GM12872 (cell line): Measurements from ENCODE around the gene POLD3.

Experiments used
- CTCF ChIP-seq: IDR thresholded peaks from 3 replicates; pipeline ENCODE4 v1.5.1; 2011; ENCODE audit warnings: low read depth, mild to moderate bottlenecking, low read length, moderate library complexity; ENCODE audit not compliant: insufficient read depth

The POLD3 gene

GRCh38 chr11:74641289-74641688, 48.9 kb downstream of the POLD3 start:
- TF ChIP-seq CTCF: no peak

DNA sequence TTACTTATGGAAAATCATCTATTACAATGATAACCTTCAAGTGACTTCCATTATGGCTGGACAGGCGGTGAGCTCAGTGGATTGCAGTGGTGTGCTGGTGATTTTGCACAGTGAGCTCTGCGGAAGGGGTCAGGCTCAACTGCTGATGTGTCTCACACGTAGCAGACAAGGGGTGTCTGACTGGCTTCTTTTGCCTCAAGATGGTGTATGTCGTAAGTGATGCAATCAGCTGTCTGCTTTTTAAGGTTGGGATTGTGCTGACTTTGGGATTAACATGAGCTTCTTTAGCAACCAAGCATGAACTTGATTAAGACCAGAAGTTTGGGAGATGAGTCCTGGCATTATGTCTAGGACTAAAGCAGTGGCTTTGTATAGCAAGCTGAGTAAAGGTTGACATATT, 49.5 kb downstream of the POLD3 start:
- no peak for TF ChIP-seq CTCF

- no peak for TF ChIP-seq CTCF
Observed at GRCh38 chr11:74642912-74643311, 50.5 kb downstream of the POLD3 start.

- no peak for TF ChIP-seq CTCF
Observed at GRCh38 chr11:74644081-74644480, 51.7 kb downstream of the POLD3 start.

DNA sequence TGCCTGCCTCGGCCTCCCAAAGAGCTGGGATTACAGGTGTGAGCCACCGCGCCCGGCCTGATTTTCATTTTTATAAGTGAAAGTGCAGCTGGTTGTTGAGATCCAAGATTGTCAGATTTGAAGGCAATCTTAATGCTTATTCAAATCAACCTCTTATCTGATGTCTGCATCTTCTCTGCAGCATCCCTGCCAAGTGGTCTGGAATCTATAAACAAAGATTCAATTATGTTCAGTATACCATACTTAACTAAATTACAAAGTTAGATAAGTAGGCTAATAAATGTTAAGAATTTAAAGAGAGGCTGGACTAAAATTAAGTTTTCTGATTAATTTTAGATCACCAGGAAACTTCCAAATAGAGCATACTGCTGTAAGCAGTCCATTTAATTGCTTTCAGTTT, 53.8 kb downstream of the POLD3 start:
- no peak for TF ChIP-seq CTCF

DNA sequence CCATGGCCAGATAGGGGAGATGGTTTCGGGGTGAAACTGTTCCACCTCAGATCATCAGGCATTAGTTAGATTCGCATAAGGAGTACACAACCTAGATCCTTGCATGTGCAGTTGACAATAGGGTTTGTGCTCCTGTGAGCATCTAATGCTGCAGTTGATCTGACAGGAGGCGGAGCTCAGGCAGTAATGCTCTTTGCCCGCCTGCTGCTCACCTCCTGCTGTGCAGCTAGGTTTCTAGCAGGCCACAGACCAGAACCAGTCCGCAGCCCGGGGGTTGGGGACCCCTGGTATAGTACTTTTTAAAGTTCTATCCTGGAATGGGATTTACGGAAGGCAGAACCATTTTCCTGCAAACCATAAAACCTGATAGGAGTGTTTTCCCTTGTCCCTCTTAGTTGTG, 54.6 kb downstream of the POLD3 start:
- no peak for TF ChIP-seq CTCF

- no peak for TF ChIP-seq CTCF
Observed at GRCh38 chr11:74647404-74647803, 55.0 kb downstream of the POLD3 start.

DNA sequence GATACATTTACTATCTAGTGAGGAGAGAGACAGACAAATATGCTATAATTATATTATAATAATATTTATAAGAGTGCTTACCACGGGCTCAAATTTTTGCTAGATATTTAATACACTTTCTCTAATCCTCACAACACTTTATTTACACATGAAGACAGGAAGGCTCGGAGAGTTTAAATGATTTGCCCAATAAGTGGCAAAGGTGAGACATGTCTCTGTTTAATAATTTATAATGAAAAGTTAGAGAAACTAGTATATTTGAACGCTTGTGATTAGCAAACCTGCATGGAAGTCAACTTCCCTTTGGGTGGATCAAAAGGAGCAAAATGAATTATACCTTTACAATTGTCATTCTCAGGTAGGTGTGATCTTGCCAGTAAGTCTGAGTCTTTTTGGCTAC, 55.4 kb downstream of the POLD3 start:
- TF ChIP-seq CTCF: no peak
